GM10266 (cell line): ENCODE measurements around the gene ADCY5.

Experiments
- DNase-seq: peaks from one replicate; pipeline ENCODE4 v3.0.0; 2012; ENCODE audit errors: extremely low spot score
- CTCF ChIP-seq: IDR thresholded peaks from 2 replicates; pipeline ENCODE4 v1.5.1; 2012; ENCODE audit warnings: mild to moderate bottlenecking, low read depth; ENCODE audit not compliant: control insufficient read depth, insufficient read depth; ENCODE audit errors: missing control alignments

ADCY5 gene

GRCh38 chr3:123324880-123325765 is 123.8 kb downstream of the ADCY5 start:
- no peak for DNase-seq
- no peak for TF ChIP-seq CTCF

- TF ChIP-seq CTCF: no peak
- DNase-seq: no peak
Measured at GRCh38 chr3:123323781-123324180, 125.1 kb downstream of the ADCY5 start.

- TF ChIP-seq CTCF: no peak
- no peak for DNase-seq
Measured at GRCh38 chr3:123322866-123323265, 126.0 kb downstream of the ADCY5 start.

- no peak for TF ChIP-seq CTCF
- DNase-seq: no peak
Measured at GRCh38 chr3:123321806-123322205, 127.1 kb downstream of the ADCY5 start.

- no peak for TF ChIP-seq CTCF
- no peak for DNase-seq
Measured at GRCh38 chr3:123320221-123320620, 128.7 kb downstream of the ADCY5 start.

GRCh38 chr3:123319760-123320159 is 129.1 kb downstream of the ADCY5 start:
- no peak for DNase-seq
- no peak for TF ChIP-seq CTCF

GRCh38 chr3:123318374-123318773 is 130.5 kb downstream of the ADCY5 start:
- TF ChIP-seq CTCF: no peak
- no peak for DNase-seq
